Anterior cingulate cortex (tissue), 58 donors: Measurements from ENCODE around the gene INTS7.
A peak's percentile ranks its signal among the peaks of the same experiment; 100 is the strongest.

ENCODE experiments used
- DNase-seq, 58 donors: peaks; one replicate each; lab custom pipeline; 2025; lab: John Stamatoyannopoulos, UW

Gene INTS7, protein sequence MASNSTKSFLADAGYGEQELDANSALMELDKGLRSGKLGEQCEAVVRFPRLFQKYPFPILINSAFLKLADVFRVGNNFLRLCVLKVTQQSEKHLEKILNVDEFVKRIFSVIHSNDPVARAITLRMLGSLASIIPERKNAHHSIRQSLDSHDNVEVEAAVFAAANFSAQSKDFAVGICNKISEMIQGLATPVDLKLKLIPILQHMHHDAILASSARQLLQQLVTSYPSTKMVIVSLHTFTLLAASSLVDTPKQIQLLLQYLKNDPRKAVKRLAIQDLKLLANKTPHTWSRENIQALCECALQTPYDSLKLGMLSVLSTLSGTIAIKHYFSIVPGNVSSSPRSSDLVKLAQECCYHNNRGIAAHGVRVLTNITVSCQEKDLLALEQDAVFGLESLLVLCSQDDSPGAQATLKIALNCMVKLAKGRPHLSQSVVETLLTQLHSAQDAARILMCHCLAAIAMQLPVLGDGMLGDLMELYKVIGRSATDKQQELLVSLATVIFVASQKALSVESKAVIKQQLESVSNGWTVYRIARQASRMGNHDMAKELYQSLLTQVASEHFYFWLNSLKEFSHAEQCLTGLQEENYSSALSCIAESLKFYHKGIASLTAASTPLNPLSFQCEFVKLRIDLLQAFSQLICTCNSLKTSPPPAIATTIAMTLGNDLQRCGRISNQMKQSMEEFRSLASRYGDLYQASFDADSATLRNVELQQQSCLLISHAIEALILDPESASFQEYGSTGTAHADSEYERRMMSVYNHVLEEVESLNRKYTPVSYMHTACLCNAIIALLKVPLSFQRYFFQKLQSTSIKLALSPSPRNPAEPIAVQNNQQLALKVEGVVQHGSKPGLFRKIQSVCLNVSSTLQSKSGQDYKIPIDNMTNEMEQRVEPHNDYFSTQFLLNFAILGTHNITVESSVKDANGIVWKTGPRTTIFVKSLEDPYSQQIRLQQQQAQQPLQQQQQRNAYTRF

DNA sequence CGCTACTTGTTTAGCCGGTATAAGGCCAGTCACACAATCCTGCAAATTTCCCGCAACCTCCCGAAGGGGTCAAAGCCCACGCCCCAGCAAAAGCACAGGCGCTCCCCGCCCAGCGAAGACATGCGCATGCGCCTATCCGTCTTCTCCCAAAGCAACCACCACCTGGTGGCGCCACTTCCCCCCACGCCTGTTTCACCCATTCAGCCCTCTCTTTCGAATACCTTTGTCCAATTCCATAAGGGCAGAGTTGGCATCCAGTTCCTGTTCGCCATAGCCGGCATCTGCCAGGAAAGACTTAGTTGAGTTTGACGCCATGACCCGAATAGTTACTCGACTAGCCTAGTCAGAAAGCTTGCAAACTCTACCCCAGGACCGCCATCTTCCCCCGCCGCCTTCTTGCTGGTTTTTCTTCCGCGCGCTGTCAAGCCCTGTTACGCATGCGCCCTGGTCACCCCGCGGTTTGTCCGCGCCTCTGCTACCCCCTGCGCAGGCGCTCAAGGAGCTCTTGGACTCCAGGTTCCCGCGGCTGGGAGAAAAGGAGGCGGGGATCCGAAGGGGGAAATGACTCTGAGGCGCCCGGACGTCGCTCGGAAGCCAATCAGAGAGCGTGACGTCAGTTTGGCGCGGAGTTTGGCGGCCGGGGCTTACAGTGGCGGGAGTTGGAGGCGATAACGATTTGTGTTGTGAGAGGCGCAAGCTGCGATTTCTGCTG is at the start of gene INTS7, which contains the start of gene DTL:
Gene INTS7, minus strand, starts transcription at position 435 of the 712 bp plus-strand sequence. Its CDS starts 120 bp downstream, at position 315.
Gene DTL, plus strand, starts transcription at position 626 of the 712 bp plus-strand sequence. CDS start 143 bp downstream, outside the sequence.
- DNase-seq = peak; percentile 86 to 100 (median 97)

DNA sequence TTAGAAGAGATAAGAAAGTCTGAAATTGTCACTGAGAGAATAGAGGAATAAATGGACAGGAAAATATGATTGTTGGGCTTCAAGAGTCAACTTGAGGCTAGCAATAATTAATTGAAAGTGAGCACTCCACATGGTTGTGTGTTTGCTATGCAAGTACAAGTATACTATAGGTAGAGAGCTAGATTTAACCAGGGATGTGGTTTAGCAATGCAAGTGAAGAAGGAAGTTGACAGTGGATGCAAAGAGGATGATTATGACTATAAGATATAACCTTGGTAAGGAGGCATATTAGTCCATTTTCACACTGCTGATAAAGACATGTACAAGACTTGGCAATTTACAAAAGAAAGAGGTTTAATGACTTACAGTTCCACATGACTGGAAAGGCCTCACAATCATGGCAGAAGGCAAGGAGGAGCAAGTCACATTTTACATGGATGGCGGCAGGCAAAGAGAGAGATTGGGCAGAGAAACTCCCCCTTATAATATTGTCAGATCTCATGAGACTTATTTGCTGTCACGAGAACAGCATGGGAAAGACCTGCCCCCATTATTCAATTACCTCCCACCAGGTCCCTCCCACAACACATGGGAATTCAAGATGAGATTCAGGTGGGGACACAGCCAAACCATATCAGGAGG is 47.5 kb upstream of the INTS7 start:
- DNase-seq = no peak

DNA sequence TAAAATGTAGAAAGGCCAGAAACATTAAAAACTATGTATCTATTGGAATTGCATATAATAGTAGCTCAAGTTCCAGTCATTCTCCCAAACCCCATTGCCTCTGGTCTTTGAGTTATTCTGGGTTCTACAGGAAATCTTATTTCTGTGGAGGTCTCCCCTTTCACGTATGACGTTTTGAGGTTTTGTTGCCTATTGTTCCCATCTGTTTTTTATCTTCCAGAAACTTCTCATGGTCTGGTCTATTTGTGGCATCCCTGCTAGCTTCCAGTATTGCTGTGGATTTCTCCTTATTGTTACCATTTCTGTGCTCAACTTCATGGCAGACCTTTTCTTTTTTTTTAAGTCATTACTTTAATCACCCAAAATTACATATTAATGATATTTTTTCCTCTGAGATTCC is 43.5 kb upstream of the INTS7 start:
- DNase-seq = no peak

DNA sequence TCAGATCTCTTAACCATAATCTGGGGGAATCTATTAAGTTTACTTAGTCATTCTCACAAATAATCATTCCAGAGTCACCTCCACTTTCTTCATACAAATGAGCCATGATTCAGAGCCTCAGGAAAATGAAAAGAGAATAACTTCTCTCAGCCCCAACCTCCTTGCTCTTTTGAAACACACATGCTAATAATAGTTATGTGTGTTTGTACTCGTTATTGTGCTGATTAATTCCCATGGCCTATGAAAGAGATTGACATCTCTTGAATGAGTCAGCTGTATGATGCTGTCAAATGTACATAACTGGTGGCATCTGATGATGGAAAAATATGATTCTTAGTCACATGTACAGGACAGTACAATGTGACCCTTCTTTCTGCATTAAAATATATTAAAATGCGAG is 41.7 kb upstream of the INTS7 start:
- DNase-seq = no peak

DNA sequence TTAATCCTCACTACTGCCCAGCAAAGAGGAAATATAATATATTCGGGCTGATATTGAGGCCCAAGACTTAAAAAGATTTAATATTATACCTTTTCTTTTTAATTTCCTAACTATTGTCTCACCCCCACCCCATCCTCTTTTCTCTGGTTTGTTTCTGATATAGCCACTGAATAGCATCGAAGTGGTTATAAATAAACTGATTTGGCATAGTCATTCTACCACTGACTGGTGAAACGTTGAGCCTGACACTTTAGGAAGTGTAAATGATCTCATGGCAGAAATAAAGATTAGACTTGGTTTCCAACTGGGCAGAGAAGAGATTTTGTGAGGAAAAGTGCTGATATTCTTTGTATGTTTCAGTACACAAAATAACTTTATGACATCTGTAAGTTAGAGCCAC is 39.5 kb upstream of the INTS7 start:
- no peak for DNase-seq

DNA sequence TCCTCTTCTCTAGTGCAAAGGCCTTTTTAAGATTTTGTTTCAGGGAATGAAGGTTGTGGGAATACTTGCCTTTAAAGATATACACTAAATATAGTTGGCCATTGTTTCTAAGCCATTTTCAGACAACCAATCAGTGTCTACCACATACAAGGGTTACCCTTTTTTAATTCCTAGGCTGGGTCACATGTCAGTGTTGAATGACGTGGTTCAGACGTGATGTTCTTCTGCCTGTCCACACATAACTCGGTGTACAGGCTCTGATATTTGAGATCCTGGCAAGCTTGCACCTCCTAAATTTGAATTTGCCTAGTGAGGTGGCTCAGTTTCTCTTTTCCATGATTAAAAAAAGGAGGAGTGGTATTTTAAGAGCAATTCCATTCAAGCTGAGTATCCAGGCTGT is 39.0 kb upstream of the INTS7 start:
- no peak for DNase-seq

DNA sequence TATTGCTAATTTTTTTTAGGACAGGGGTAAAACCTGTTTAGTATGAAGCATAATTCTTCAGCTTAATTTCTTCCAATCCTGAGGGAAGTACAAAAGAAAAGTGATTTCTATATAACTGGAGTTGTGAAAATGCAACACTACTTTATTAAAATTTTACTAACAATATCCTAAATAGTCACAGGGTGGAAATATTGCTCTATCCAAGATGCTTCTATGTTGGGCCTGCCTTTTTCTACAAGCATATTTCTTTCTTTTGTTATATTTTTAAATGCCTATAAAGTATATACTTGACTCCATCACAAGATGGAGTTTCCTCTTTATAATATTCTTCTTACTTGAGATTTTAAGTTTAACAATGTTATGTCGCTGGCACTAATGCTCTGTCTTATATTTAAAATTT is 38.1 kb upstream of the INTS7 start:
- no peak for DNase-seq

DNA sequence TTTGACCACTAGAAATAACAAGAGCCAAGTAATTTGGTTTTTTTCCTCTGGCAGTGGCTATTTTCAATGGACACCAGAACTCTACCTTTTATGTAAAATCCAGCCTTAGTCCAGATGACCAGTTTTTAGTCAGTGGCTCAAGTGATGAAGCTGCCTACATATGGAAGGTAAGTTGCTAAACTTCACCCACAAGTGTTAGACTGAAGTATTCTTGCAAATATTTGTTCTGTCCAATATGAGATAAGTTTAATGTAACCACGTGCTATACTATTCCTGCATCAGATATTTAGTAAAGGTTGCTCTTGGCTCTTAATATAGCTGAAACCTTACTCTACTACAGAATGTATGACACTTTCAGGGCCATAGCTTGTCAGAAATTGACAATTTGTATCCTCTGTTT is 36.7 kb upstream of the INTS7 start:
- no peak for DNase-seq

DNA sequence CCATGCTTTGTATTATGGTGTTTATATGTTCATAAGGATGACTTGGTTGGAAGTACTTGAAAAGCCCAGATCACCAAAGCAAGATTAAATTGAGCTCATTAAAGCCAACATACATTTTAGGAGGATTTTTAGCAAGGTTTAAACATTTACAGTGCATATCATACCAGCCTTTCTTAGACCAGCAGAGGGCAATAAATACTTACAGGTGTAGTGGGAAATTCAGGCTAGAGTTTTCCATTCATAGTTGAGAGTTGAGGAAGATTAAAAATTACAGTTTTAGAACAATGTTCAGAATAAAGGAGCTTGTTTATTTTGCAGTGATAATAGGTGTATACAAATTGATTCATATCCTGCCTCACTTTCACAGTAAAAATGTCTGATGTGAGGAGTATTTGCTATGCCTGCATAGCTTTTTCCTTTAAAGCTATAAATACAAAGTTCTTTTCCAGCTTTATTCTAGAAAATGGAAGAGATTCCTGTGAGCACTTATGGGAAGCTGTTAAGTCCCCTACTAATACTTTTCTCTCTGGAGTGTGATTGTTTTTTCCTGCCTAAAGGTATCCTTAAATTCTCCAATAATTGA is 35.5 kb upstream of the INTS7 start:
- peak in 2 of 58 donors; percentile 12 to 44 for DNase-seq

DNA sequence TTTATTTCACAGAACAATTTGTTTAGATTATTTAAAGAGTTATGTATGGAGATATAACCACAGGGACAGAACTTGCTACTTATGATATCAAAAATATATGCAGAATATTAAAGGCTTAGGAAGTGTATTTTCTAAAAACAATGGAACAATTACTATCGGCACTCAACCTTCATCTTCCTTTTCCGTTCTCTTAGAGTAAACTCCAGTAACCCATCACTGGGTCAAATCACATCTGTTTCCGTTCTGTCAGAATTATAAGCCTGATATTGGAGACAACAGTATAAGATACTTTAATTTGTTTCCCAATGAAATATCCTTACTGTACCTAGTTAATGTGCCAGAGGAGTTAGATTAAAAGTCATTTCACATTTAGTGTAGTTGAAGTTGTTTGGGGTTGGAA is 32.4 kb upstream of the INTS7 start:
- DNase-seq = no peak

DNA sequence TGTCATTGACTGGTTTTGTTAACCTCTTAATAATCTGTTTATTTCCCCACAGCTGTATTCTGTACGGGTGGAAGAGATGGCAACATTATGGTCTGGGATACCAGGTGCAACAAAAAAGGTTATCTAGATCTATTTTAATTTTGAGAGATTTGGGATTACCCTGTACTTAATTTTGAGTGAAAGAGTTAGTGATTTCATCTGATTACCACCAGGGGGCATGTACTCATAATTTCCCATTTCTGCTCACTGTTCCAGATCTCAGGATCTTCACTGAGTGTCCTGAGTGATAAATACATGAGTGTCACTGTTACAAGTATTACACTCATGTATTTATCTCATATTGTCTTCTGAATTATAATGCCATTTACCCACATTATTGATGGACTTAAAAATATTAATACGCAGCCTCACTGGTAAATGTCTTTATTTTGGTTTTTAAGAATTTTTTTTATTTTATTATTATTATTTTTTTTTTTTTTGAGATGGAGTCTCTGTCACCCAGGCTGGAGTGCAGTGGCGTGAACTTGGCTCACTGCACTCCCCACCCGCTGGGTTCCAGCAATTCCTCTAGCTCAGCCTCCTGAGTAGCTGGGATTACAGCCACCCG is 27.6 kb upstream of the INTS7 start:
- peak in 1 of 58 donors; percentile 20 for DNase-seq

DNA sequence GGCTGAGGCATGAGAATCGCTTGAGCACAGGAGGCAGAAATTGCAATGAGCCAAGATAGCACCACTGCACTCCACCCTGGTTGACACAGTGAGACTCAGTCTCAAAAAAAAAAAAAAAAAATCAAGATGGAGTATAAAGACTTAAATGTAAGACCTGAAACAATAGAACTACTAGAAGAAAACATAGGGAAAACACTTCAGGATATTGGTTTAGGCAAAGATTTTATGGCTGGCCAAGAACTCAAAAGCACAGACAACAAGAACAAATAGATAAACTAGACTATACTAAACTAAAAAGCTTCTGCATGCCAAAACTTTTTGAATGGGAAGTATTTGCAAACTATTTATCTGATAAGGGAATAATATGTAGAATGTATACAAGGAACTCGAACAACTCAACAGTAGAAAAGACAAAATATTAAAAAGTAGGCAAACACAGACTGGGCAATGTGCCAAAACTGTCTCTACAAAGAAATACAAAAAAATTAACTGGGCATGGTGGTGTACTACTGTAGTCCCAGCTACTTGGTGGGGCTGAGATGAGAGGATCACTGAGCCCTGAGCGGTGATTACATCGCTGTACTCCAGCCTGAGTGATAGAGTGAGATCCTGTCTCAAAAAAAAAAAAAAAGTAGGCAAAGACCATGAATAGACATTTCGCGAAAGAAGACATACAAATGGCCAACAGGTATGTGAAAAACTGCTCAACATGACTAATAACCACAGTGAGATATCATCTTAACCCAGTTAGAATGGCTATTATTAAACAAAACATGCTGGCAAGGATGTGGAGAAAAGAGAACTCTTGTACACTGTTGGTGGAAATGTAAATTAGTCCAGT is 25.5 kb upstream of the INTS7 start:
- no peak for DNase-seq

DNA sequence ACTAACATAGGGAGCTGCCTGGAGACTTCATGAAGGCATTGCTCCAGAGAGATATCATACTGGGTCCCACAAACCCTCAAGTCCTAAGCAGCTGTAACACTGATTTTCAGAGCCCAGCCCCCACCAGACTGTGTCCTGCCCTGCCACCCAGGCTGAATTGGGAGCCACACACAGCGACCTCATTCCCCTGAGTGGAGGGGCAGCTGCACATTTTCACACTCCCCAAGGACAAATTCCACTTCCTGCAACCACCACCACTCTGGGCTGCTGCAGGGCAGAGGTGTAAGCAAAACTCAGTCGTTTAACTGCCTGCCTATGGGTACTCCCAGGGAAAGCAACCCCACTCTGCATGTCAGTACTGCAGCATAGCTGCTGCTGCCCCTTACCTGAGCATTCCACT is 20.0 kb upstream of the INTS7 start:
- no peak for DNase-seq

DNA sequence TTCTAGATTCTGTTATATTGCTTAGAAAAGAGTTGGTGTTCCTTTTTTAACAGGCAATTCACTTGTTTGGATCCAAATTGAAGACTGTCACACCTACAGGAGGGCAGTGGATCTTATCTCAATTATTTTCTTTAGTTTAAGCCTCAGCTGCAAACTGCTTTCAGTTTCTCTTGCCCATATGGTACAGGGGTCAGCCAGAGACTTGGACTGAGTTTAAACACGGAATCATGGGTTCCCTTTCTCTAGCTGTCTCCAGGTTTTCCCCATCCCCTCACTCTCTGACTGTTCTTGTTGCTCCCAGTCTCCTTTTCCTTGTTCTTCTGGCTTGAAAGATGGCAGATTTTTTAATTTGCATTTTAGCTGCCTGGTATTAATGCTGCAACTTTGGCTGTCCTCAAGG is 18.6 kb upstream of the INTS7 start:
- DNase-seq = no peak

DNA sequence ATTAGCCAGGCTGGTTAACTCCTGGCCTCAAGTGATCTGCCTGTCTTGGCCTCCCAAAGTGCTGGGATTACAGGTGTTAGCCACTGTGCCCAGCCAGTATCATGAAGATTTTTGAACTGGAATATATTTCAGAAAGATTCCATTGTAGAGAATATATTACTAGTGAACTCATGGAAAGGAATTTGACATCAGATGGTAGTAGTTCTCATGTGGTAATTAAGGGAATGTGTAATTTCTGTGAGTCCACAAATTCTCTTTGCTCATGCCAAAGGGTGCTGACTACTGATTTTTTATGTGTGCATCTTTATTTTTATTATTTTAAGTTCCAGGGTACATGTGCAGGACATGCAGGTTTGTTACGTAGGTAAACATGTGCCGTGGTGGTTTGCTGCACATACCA is 10.6 kb upstream of the INTS7 start:
- DNase-seq = no peak

DNA sequence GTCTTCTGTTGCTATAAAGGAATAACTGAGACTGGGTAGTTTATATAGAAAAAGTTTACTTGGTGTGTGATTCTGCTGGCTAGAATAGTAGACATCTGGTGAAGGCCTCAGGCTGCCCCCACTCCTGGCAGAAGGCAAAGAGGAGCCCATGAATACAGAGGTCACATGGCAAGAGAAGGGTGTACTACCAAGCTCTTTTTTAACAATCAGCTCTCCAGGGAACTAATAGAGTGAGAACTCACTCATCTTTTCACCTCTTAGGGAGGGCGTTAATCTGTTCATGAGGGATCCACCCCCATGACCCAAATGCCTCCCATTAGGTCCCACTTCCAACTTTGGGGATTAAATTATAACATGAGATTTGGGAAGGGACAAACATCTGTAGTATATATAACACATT is 9.5 kb upstream of the INTS7 start:
- DNase-seq = no peak

DNA sequence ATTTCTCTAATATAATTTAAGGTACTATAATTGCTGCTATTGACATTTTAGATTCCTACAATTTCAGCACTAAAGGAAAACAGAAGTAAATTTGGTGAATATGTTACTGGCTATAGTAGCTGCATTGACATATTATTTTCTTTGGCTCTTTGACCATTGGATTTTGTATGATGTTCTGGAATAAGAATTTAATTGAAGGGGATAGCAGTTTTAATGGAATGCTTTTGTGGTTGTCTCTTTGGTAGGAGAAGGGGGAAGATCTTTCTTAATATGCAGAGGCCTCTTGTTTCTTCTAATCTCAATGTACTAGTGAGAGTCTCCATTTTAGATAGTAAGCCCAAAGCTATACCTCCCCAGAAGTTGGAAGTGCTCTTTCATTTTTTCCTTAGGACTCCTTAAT is 7.1 kb upstream of the INTS7 start:
- no peak for DNase-seq

DNA sequence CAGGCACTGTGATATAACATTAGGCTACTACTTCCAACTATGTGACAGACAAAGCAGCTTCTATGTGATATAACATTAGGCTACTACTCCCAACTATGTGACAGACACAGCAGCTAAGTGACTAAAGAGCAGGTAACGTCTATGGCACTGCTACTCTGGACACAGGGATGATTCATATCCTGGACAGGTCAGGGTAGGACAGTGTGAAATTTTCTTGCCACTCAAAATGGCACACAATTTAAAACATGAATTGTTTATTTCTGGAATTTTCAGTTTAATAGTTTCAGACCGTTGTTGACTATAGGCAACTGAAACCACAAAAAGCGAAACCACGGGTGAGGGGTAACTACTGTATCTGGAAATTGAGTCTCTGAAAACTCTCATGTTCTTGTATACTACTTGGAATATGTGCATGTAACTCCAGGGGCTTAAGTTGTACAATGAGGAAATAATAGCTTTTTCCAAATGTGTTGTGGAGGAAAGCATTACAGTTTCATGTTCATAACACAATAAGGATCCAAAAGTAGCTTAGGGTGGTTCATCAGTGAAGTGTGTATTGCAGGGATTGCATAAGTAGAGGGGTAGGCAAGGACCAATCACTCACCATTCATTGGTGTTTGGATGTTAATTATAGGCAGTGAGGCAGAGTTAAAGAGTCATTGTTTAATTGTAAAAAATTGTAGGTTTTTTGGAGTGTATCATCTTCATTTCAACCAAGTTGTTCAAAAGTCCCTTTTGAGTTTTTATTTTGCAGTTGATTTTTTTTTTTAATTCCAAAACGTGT is 5.5 kb upstream of the INTS7 start:
- DNase-seq = no peak
